ENCODE measurements around the gene UBD. TPM values are rescaled to one million over a fixed set of nuclear protein-coding genes. Genes with fewer than 3 reads are reported as not detected.

Gene UBD
- total RNA-seq, 1 experiment from 2014 or later = not detected

GRCh38 chr6:29593199-29593855 lies 33.8 kb upstream of the UBD start:
- Histone ChIP-seq H3K27me3 (ENCODE audit: low read length) (no peaks in the 10 kb centered on the region), H3K27ac (ENCODE audit: low read length) (no peak overlapping the region), H3K9me3 (ENCODE audit: low read length) (no peaks in the 10 kb centered on the region), H3K4me2 (ENCODE audit: low read depth, low read length, poor library complexity, severe bottlenecking) (no peak overlapping the region), H4K20me1 (ENCODE audit: insufficient read depth, low read depth, low read length) (no peaks in the 10 kb centered on the region), H3K4me1 (ENCODE audit: low read length) (no peaks in the 10 kb centered on the region), H3K4me3 (ENCODE audit: low read length) (no peak overlapping the region), H3K9me2 (replicated peaks; ENCODE audit: insufficient read depth, low read length) (no peaks in the 10 kb centered on the region), H2AFZ (ENCODE audit: low read length) (no peak overlapping the region), H3K79me2 (ENCODE audit: low read length) (no peaks in the 10 kb centered on the region), H3K36me3 (ENCODE audit: insufficient read depth, low read length) (no peaks in the 10 kb centered on the region), H3K9ac (ENCODE audit: low read length) (no peak overlapping the region)
- no peak for DNase-seq

GRCh38 chr6:29591677-29592076 lies 32.1 kb upstream of the UBD start:
- H3K36me3 ChIP-seq (ENCODE audit: insufficient read depth, low read length) = no peaks in the 10 kb centered on the region
- H4K20me1 ChIP-seq (ENCODE audit: insufficient read depth, low read depth, low read length) = no peaks in the 10 kb centered on the region
- H3K4me2 ChIP-seq (ENCODE audit: low read depth, low read length, poor library complexity, severe bottlenecking) = no peak overlapping the region
- H3K9me2 ChIP-seq (replicated peaks; ENCODE audit: insufficient read depth, low read length) = no peaks in the 10 kb centered on the region
- no peaks in the 10 kb centered on the region for H3K4me1 ChIP-seq (ENCODE audit: low read length)
- DNase-seq = no peak
- no peak overlapping the region for H2AFZ ChIP-seq (ENCODE audit: low read length)
- H3K27ac ChIP-seq (ENCODE audit: low read length) = no peak overlapping the region
- no peaks in the 10 kb centered on the region for H3K79me2 ChIP-seq (ENCODE audit: low read length)
- H3K9me3 ChIP-seq (ENCODE audit: low read length) = no peaks in the 10 kb centered on the region
- no peak overlapping the region for H3K9ac ChIP-seq (ENCODE audit: low read length)
- no peak overlapping the region for H3K4me3 ChIP-seq (ENCODE audit: low read length)
- H3K27me3 ChIP-seq (ENCODE audit: low read length) = no peaks in the 10 kb centered on the region

- Histone ChIP-seq H3K9ac (ENCODE audit: low read length) (no peak overlapping the region), H3K27ac (ENCODE audit: low read length) (no peak overlapping the region), H3K9me3 (ENCODE audit: low read length) (no peaks in the 10 kb centered on the region), H3K27me3 (ENCODE audit: low read length) (no peaks in the 10 kb centered on the region), H2AFZ (ENCODE audit: low read length) (no peak overlapping the region), H3K4me2 (ENCODE audit: low read depth, low read length, poor library complexity, severe bottlenecking) (no peak overlapping the region), H3K79me2 (ENCODE audit: low read length) (no peaks in the 10 kb centered on the region), H3K4me3 (ENCODE audit: low read length) (no peak overlapping the region), H3K36me3 (ENCODE audit: insufficient read depth, low read length) (no peaks in the 10 kb centered on the region), H3K4me1 (ENCODE audit: low read length) (no peaks in the 10 kb centered on the region), H4K20me1 (ENCODE audit: insufficient read depth, low read depth, low read length) (no peaks in the 10 kb centered on the region), H3K9me2 (replicated peaks; ENCODE audit: insufficient read depth, low read length) (no peaks in the 10 kb centered on the region)
- peak; percentile 49 for DNase-seq
Observed at GRCh38 chr6:29590218-29590808, 30.8 kb upstream of the UBD start.

- Histone ChIP-seq H4K20me1 (ENCODE audit: insufficient read depth, low read depth, low read length) (no peaks in the 10 kb centered on the region), H3K27me3 (ENCODE audit: low read length) (no peaks in the 10 kb centered on the region), H3K4me1 (ENCODE audit: low read length) (no peaks in the 10 kb centered on the region), H3K4me2 (ENCODE audit: low read depth, low read length, poor library complexity, severe bottlenecking) (no peak overlapping the region), H3K4me3 (ENCODE audit: low read length) (no peak overlapping the region), H3K27ac (ENCODE audit: low read length) (no peak overlapping the region), H3K9me2 (replicated peaks; ENCODE audit: insufficient read depth, low read length) (no peaks in the 10 kb centered on the region), H3K36me3 (ENCODE audit: insufficient read depth, low read length) (no peaks in the 10 kb centered on the region), H3K9me3 (ENCODE audit: low read length) (no peaks in the 10 kb centered on the region), H2AFZ (ENCODE audit: low read length) (no peak overlapping the region), H3K79me2 (ENCODE audit: low read length) (no peaks in the 10 kb centered on the region), H3K9ac (ENCODE audit: low read length) (no peak overlapping the region)
- peak; percentile 82 for DNase-seq
Observed at GRCh38 chr6:29589423-29590048, 30.0 kb upstream of the UBD start.

GRCh38 chr6:29584821-29585220 lies 25.3 kb upstream of the UBD start, which contains the start of gene OR2H2:
Gene OR2H2 (plus strand): TSS chr6:29585121. CDS start chr6:29587945, 2,824 bp downstream.
- Histone ChIP-seq H2AFZ (ENCODE audit: low read length) (no peak within 1 kb of the TSS), H3K9ac (ENCODE audit: low read length) (no peak within 1 kb of the TSS), H3K9me3 (ENCODE audit: low read length) (no peaks in the 10 kb centered on the region), H3K4me1 (ENCODE audit: low read length) (no peaks in the 10 kb centered on the region), H3K36me3 (ENCODE audit: insufficient read depth, low read length) (no peaks in the 10 kb centered on the region), H3K27me3 (ENCODE audit: low read length) (no peaks in the 10 kb centered on the region), H3K4me3 (ENCODE audit: low read length) (no peak within 1 kb of the TSS), H3K27ac (ENCODE audit: low read length) (no peak within 1 kb of the TSS), H3K9me2 (replicated peaks; ENCODE audit: insufficient read depth, low read length) (no peaks in the 10 kb centered on the region), H3K79me2 (ENCODE audit: low read length) (no peaks in the 10 kb centered on the region), H3K4me2 (ENCODE audit: low read depth, low read length, poor library complexity, severe bottlenecking) (no peak within 1 kb of the TSS), H4K20me1 (ENCODE audit: insufficient read depth, low read depth, low read length) (no peaks in the 10 kb centered on the region)
- no peak for DNase-seq

- Histone ChIP-seq H3K9me3 (ENCODE audit: low read length) (no peaks in the 10 kb centered on the region), H3K9ac (ENCODE audit: low read length) (no peak overlapping the region), H3K36me3 (ENCODE audit: insufficient read depth, low read length) (no peaks in the 10 kb centered on the region), H3K4me1 (ENCODE audit: low read length) (no peaks in the 10 kb centered on the region), H3K79me2 (ENCODE audit: low read length) (no peaks in the 10 kb centered on the region), H3K4me2 (ENCODE audit: low read depth, low read length, poor library complexity, severe bottlenecking) (no peak overlapping the region), H3K9me2 (replicated peaks; ENCODE audit: insufficient read depth, low read length) (no peaks in the 10 kb centered on the region), H3K4me3 (ENCODE audit: low read length) (no peak overlapping the region), H3K27me3 (ENCODE audit: low read length) (no peaks in the 10 kb centered on the region), H4K20me1 (ENCODE audit: insufficient read depth, low read depth, low read length) (no peaks in the 10 kb centered on the region), H2AFZ (ENCODE audit: low read length) (no peak overlapping the region), H3K27ac (ENCODE audit: low read length) (no peak overlapping the region)
- DNase-seq = no peak
Observed at GRCh38 chr6:29577544-29577943, 18.0 kb upstream of the UBD start.

GRCh38 chr6:29576056-29576455 lies 16.5 kb upstream of the UBD start:
- Histone ChIP-seq H3K4me3 (ENCODE audit: low read length) (no peak overlapping the region), H3K9me2 (replicated peaks; ENCODE audit: insufficient read depth, low read length) (no peaks in the 10 kb centered on the region), H3K79me2 (ENCODE audit: low read length) (no peaks in the 10 kb centered on the region), H3K36me3 (ENCODE audit: insufficient read depth, low read length) (no peaks in the 10 kb centered on the region), H3K9me3 (ENCODE audit: low read length) (no peaks in the 10 kb centered on the region), H3K4me2 (ENCODE audit: low read depth, low read length, poor library complexity, severe bottlenecking) (no peak overlapping the region), H4K20me1 (ENCODE audit: insufficient read depth, low read depth, low read length) (no peaks in the 10 kb centered on the region), H3K27me3 (ENCODE audit: low read length) (no peaks in the 10 kb centered on the region), H2AFZ (ENCODE audit: low read length) (no peak overlapping the region), H3K9ac (ENCODE audit: low read length) (no peak overlapping the region), H3K4me1 (ENCODE audit: low read length) (no peaks in the 10 kb centered on the region), H3K27ac (ENCODE audit: low read length) (no peak overlapping the region)
- no peak for DNase-seq

GRCh38 chr6:29567991-29568390 lies 8.5 kb upstream of the UBD start:
- no peak overlapping the region for H3K27ac ChIP-seq (ENCODE audit: low read length)
- no peaks in the 10 kb centered on the region for H3K4me1 ChIP-seq (ENCODE audit: low read length)
- no peak overlapping the region for H3K4me2 ChIP-seq (ENCODE audit: low read depth, low read length, poor library complexity, severe bottlenecking)
- H2AFZ ChIP-seq (ENCODE audit: low read length) = no peak overlapping the region
- no peak overlapping the region for H3K9ac ChIP-seq (ENCODE audit: low read length)
- DNase-seq = no peak
- no peaks in the 10 kb centered on the region for H3K27me3 ChIP-seq (ENCODE audit: low read length)
- no peaks in the 10 kb centered on the region for H3K9me3 ChIP-seq (ENCODE audit: low read length)
- no peak overlapping the region for H3K4me3 ChIP-seq (ENCODE audit: low read length)
- H4K20me1 ChIP-seq (ENCODE audit: insufficient read depth, low read depth, low read length) = no peaks in the 10 kb centered on the region
- H3K9me2 ChIP-seq (replicated peaks; ENCODE audit: insufficient read depth, low read length) = no peaks in the 10 kb centered on the region
- no peaks in the 10 kb centered on the region for H3K36me3 ChIP-seq (ENCODE audit: insufficient read depth, low read length)
- H3K79me2 ChIP-seq (ENCODE audit: low read length) = no peaks in the 10 kb centered on the region

All from Karpas-422 (cell line).